Measurements from ENCODE around the gene RAB4B.
"Not testable (repeated sequence)": the region's sequence is repeated elsewhere in the genome, so short reads cannot be mapped to it uniquely, and the experiment has no call there.

Gene RAB4B

DNA sequence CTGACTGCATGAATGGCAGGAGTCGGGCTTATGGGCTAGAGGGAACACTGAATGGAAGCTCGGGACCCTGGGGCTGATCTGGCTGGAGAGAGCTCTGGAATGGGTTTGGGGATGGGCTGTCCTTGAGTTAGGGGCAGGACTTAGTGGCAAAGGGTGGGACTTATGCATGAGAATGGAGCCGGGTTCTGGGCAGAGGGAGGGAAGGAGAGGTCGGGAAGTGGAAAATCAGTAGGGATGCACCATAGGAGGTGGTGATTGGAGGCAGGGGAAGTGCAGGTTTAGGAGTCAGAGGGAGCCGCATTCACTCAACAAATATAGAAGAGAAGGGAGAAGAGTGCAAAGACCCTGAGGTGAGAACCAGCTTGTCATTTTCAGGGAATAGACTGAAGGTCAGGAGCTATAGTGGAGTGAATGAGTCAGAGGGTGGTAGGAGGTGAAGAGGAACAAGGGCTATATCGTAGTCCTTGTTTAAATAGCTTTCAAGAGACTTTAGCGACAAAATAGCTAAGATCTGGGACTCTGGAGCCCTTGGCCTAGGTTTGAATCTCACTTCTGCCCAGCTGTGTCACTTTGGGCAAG, 748 bp downstream of the RAB4B start:
- FAIRE-seq: no peak
- DNase-seq (ENCODE audit: low spot score): no peak

DNA sequence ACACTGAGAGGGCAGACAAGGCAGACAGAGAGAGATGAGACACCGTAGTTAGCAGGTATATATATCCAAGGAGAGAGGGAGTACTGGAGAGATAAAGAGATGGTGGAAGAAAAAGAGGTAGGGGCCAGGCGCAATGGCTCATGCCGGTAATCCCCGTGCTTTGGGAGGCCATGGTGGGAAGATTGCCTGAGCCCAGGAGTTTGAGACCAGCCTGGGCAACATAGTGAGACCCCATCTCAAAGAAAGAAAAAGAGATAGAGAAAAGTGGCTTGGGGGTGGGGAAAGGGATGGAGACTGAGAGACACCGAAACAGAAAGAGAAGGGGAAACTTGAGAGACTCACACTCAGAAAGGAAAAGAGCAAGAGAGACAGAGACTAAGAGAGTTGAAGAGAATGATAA, 2.5 kb downstream of the RAB4B start:
- FAIRE-seq (no peak), DNase-seq (ENCODE audit: low spot score) (no peak)

DNA sequence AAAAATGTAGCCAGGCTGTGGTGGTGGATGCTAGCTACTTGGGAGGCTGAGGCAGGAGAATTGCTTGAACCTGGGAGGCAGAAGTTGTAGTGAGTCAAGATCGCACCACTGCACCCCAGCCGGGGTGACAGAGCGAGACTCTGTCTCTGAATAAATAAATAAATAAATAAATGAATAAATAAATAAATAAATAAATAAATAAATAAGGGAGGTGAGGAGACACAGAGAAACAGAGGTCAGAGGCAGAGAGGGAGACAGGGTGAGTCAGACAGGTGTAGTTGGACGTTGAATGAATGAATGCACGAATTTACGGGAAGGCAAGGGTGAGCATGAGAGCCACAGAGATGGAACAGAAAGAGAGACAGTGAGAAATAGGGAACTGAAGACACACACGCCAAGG, 3.1 kb downstream of the RAB4B start:
- FAIRE-seq: no peak
- no peak for DNase-seq (ENCODE audit: low spot score)

- FAIRE-seq (no peak), DNase-seq (ENCODE audit: low spot score) (no peak)
Observed at GRCh38 chr19:40783711-40784110, 5.7 kb downstream of the RAB4B start.

- not testable (repeated sequence) for DNase-seq (ENCODE audit: low spot score); FAIRE-seq
Observed at GRCh38 chr19:40784146-40784545, 6.1 kb downstream of the RAB4B start.

DNA sequence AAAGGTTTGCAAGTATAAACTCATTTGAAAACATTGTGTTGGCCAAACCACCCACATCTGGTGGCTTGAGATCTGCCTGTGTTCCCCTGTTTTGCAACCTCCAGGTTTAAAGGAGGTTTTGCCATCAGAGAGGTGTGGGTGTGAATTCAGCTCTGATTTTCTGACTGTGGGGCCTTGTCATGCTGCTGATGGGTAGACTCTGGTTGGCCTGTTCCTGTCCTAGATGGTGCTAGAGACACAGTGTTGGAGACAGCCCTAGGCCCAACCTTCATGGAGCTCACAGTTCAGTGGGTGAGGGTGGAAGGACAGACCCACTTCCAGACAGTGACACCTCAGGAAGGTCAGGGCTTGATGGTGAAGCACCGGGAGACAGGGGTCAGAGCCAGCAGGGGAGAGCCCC, 7.5 kb downstream of the RAB4B start:
- FAIRE-seq (no peak), DNase-seq (ENCODE audit: low spot score) (no peak)

DNA sequence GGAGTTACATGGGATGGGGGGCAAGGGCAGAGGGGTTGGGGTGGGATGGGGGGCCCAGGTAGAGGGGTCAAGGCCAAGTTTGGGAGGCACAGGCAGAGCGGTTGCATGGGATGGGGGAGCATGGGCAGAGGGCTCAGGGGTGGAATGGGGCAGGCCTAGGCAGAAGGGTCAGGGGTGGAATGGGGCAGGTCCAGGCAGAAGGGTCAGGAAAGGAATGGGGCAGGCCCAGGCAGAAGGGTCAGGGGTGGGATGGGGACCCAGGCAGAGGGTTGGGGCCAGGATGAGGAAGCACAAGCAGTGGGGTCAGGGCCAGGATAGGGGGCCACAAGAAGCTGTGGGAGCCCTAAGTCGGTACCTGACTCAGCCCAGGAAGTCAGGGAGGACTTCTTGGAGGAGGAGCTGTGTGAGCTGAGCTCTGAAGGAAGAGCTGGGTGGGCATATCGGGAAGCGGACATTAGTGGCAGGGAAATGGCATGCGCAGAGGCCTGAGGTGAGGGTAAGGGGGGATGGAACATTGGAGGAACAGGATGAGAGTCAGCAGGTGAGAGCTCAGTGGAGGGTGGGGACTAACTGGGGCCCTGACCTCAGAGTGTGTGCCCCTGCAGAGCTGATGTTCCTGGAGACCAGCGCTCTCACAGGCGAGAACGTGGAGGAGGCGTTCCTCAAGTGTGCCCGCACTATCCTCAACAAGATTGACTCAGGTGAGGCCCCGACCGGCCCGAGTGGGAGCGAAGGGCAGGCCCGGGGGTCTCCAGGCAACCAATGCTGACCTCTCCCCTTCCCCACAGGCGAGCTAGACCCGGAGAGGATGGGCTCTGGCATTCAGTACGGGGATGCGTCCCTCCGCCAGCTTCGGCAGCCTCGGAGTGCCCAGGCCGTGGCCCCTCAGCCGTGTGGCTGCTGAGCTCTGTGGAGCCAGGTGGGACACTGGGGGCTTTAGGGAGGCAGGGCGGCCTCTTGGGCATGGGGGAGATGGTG, 8.3 kb downstream of the RAB4B start:
- no peak for DNase-seq (ENCODE audit: low spot score)
- no peak for FAIRE-seq

DNA sequence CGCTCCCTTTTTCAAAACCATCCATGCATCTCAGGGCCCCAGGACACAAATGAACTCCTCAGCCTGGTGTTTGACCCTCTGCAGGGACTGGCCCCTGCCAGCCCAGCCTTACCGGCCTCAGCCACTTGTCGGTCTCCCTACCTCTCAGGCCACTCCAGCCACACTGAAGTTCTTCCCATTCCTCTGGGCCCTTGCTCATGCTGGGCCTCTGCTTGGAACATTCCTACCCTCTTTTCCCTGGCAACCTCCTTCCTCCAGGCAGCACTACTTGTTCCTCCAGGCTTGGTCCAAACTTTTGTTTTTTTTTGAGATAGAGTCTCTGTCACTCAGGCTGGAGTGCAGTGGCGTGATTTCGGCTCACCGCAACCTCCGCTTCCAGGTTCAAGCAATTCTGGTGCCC, 13.3 kb downstream of the RAB4B start:
- no peak for FAIRE-seq
- no peak for DNase-seq (ENCODE audit: low spot score)

- DNase-seq (ENCODE audit: low spot score): no peak
- no peak for FAIRE-seq
Observed at GRCh38 chr19:40791996-40792395, 13.9 kb downstream of the RAB4B start.

DNA sequence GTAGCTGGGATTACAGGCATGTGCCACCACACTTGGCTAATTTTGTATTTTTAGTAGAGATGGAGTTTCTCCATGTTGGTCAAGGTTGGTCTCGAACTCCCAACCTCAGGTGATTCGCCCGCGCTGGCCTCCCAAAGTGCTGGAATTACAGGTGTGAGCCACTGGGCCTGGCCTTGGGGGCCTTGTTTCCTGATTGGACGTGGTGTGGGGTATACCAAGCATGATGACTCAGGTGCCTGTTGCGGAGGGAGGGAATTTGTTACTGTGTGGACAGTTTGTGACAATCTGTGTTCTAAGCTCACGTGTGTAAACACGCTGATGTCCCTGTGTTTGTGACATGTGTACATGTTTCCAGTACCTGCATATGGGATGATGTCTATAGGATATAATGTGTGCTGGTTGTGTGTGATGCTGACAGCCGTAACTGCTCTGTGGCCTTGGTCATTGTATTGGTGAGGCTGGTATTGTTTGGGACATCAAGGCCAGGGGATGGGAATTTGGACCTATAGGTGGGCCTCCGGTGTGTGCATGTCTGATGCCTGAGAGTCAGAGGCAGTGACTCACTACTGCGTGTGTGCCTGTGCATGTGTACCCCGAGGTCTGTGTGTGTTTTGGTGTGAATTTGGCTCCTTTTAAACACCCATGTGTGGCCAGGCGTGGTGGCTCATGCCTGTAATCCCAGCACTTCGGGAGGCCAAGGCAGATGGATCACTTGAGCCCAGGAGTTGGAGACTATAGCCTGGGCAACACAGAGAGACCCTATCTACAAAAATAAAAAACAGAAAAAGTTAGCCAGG, 19.3 kb downstream of the RAB4B start:
- peak; percentile 17 for FAIRE-seq

DNA sequence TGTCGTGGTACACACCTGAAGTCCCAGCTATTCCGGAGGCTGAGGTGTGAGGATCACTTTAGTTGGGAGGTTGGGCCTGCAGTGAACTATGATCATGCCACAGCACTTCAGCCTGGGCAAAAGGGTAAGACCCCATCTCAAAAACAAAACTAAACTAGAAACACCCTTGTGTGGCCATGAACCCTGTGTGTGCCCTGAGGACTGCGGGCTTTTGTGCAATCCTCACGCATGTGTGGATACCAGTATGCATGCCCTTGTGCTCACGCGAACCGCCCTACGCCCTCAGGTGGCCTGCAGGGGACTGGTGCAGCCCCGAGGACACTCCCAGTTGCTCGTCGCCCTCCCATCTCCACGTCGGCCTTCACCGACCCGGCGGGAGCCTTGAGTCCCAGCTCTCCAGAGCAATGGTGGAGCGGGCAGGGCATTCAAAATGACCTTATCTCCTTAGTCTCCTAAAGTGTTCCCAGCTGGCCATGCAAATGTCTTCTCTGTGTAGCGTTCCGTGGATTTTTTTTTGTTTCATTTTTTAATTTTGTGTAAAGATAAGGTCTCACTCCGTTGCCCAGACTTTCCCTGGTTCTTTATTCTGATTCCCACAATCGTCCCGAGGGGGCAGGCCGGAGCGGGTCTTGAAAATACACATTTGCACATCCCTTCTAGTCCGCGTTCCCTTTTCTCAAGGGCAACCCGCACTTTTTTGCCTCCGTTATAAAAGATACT, 20.1 kb downstream of the RAB4B start:
- FAIRE-seq: no peak
- peak; percentile 84 for DNase-seq (ENCODE audit: low spot score)

More for the DNA sequence above, 19.3 kb downstream of the RAB4B start:
- no peak for DNase-seq (ENCODE audit: low spot score)

- DNase-seq (ENCODE audit: low spot score) (peak; percentile 97), FAIRE-seq (peak; percentile 93)
Observed at GRCh38 chr19:40798683-40799557, 20.9 kb downstream of the RAB4B start, which contains the start of gene EGLN2. EGLN2 (plus strand) TSS chr19:40799191; CDS start chr19:40800573, 1,382 bp downstream.

- peak; percentile 38 for DNase-seq (ENCODE audit: low spot score)
- no peak for FAIRE-seq
Observed at GRCh38 chr19:40799558-40800338, 21.7 kb downstream of the RAB4B start.

- DNase-seq (ENCODE audit: low spot score) (no peak), FAIRE-seq (no peak)
Observed at GRCh38 chr19:40800339-40800996, 22.4 kb downstream of the RAB4B start.

GRCh38 chr19:40800997-40801377, 22.9 kb downstream of the RAB4B start:
- no peak for FAIRE-seq
- DNase-seq (ENCODE audit: low spot score): no peak

DNA sequence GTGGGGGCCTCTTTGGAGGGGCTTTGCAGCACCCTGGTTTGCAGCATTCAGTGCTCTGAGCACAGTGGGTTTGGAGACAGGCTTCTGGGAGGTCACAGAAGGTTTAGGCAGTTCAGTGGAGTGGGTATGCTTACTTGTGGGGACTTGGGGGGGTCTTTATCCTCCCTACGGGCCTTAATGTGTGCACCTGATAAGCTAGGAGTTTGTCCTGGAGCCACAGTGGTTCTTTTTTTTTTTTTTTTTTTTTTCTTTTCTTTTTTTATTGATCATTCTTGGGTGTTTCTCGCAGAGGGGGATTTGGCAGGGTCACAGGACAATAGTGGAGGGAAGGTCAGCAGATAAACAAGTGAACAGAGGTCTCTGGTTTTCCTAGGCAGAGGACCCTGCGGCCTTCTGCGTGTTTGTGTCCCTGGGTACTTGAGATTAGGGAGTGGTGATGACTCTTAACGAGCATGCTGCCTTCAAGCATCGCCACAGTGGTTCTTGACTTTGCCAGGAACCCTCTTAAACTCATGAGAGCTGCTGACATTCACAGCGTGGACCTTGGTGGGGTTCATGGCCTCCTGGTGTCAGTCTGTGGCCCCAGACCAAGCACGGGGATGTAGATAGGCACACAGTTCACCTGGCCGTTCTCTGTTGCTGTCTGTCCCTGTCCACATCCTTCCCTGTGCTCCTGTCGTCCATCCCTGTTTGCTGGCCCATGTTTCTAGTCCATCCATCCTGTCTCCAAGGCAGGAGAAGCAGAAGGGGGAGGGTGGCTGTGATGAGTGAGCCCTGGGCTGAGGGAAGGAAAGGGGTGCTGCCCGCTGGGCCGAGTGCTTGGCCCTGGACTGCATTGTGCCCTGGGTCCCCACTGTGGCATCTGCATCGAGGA, 23.6 kb downstream of the RAB4B start:
- FAIRE-seq (no peak), DNase-seq (ENCODE audit: low spot score) (no peak)

- no peak for DNase-seq (ENCODE audit: low spot score)
- FAIRE-seq: no peak
Observed at GRCh38 chr19:40802300-40803169, 24.5 kb downstream of the RAB4B start.
